ENCODE results near the gene NUP98. TPM values are rescaled to one million over a fixed set of nuclear protein-coding genes. Genes with fewer than 3 reads are reported as not detected.

The NUP98 gene
- polyA plus RNA-seq, 2 of the 4 experiments (the other 2 are of a cell fraction): 54.2 to 121 TPM

DNA sequence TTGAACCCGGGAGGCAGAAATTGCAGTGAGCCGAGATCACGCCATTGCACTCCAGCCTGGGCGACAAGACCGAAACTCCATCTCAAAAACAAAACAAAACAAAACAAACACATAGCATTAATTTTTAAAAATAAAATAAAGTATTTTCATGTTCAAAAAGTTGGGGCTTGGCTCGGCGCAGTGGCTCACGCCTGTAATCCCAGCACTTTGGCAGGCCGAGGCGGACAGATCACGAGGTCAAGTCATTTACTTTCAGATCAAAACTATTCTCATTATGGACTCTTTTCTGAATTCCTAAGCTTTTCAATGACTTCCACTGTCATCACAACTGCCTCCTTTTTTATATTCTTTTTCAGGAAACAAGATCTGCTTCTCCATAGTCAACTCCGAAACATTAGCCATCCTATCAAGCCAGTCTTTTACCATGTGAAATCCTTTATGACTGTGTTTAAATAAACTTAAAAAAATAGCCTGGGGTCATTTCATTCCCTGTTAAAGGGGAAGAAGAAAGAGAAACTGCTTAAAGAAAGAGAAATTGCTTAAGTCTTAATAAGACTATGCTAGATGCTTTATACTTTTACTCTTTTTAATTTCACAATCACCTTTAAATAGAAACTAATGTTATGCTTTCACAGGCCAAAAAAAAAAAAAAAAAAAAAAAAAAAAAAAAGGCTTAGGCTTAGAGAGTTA is 113.1 kb downstream of the NUP98 start:
- TF ChIP-seq, protein P1, sequence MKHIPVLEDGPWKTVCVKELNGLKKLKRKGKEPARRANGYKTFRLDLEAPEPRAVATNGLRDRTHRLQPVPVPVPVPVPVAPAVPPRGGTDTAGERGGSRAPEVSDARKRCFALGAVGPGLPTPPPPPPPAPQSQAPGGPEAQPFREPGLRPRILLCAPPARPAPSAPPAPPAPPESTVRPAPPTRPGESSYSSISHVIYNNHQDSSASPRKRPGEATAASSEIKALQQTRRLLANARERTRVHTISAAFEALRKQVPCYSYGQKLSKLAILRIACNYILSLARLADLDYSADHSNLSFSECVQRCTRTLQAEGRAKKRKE (CRISPR knock-in tag; IDR thresholded peaks at IDR 0.05; ENCODE audit: low read depth): no peak
- TF ChIP-seq ESRRA (IDR thresholded peaks at IDR 0.05; ENCODE audit: borderline replicate concordance, low read length) (no peak), JUN (IDR thresholded peaks at IDR 0.05) (no peak), SMC3 (IDR thresholded peaks at IDR 0.05) (no peak), HEYL (CRISPR knock-in tag; IDR thresholded peaks at IDR 0.05) (no peak), HDAC2 (IDR thresholded peaks at IDR 0.05) (no peak), FOSL2 (IDR thresholded peaks at IDR 0.05) (no peak), FOSL2 (CRISPR knock-in tag; IDR thresholded peaks at IDR 0.05) (no peak), PHF8 (IDR thresholded peaks at IDR 0.05; ENCODE audit: borderline replicate concordance, low read depth) (no peak), ZFP36 (IDR thresholded peaks at IDR 0.05; ENCODE audit: borderline replicate concordance, partially characterized antibody) (no peak), JUNB (IDR thresholded peaks at IDR 0.05) (no peak), KDM1A (IDR thresholded peaks at IDR 0.05; ENCODE audit: low read depth) (no peak), CBX2 (IDR thresholded peaks at IDR 0.05; ENCODE audit: borderline replicate concordance, low read depth) (no peak), RARB (CRISPR knock-in tag; IDR thresholded peaks at IDR 0.05) (no peak)
- Histone ChIP-seq H3K4me2 (no peak overlapping the region), H3K9me3 (no peaks in the 10 kb centered on the region), H3K4me3 (no peak overlapping the region), H3K4me1 (no peaks in the 10 kb centered on the region), H3K27ac (no peak overlapping the region)
- DNase-seq (ENCODE audit: low read depth in 1 of 2, low spot score in 1 of 2) (no peak), ATAC-seq (no peak), FAIRE-seq (no peak)
- ChIA-PET POLR2A (no interaction called here), CTCF (interaction anchor here (0.7 to 1.2 kb wide), 4 partner anchors 9 to 171 kb away, joined by 3 read pairs; partner anchors contain the start of gene STIM1)
- 97% methylated on average over 12 of the region's 12 CpGs for WGBS (ENCODE audit: missing lambda C conversion rate)

DNA sequence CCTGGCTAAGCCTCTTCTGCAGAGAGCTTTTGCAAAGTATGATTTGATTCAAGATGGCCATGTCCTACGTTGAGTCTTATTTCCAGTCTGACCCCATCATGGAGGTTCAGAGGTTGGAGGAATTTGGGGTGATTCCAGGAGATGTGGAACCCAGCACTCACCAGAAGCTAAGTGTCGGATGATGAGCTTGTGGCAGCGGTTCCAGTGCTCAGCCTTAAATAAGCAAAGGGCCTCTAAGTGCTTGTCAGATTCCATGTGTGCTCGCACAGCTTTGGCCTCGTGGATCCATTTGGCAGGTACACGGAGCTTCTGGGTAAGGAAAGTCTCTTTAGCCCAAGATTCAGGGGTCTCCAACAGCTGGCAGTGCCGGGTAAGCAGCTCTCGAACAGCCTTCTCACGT is 114.3 kb downstream of the NUP98 start:
- FAIRE-seq (no peak), ATAC-seq (no peak), DNase-seq (ENCODE audit: low read depth in 1 of 2, low spot score in 1 of 2) (no peak)
- ChIA-PET POLR2A (no interaction called here), CTCF (interaction anchor here (0.6 kb wide), 1 partner anchor 101 kb away, joined by 3 read pairs; no protein-coding TSS in a partner anchor)
- H3K27ac ChIP-seq: no peak overlapping the region
- H3K4me3 ChIP-seq: no peak overlapping the region
- H3K4me1 ChIP-seq: no peaks in the 10 kb centered on the region
- TF ChIP-seq, protein P2, sequence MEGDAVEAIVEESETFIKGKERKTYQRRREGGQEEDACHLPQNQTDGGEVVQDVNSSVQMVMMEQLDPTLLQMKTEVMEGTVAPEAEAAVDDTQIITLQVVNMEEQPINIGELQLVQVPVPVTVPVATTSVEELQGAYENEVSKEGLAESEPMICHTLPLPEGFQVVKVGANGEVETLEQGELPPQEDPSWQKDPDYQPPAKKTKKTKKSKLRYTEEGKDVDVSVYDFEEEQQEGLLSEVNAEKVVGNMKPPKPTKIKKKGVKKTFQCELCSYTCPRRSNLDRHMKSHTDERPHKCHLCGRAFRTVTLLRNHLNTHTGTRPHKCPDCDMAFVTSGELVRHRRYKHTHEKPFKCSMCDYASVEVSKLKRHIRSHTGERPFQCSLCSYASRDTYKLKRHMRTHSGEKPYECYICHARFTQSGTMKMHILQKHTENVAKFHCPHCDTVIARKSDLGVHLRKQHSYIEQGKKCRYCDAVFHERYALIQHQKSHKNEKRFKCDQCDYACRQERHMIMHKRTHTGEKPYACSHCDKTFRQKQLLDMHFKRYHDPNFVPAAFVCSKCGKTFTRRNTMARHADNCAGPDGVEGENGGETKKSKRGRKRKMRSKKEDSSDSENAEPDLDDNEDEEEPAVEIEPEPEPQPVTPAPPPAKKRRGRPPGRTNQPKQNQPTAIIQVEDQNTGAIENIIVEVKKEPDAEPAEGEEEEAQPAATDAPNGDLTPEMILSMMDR (IDR thresholded peaks at IDR 0.05): no peak
- TF ChIP-seq POLR2AphosphoS2 (conservative IDR thresholded peaks at IDR 0.05; ENCODE audit: low read length) (no peak), BHLHE40 (IDR thresholded peaks at IDR 0.05; ENCODE audit: low read depth, low read length) (no peak), NR3C1 (IDR thresholded peaks at IDR 0.05) (no peak), KDM1A (IDR thresholded peaks at IDR 0.05; ENCODE audit: low read depth) (no peak), HEYL (CRISPR knock-in tag; IDR thresholded peaks at IDR 0.05) (no peak), RFX5 (IDR thresholded peaks at IDR 0.05) (no peak), HOXA7 (CRISPR knock-in tag; IDR thresholded peaks at IDR 0.05) (no peak), JUNB (IDR thresholded peaks at IDR 0.05) (no peak), HOXB13 (CRISPR knock-in tag; IDR thresholded peaks at IDR 0.05; ENCODE audit: low read depth) (no peak), FOXS1 (CRISPR knock-in tag; IDR thresholded peaks at IDR 0.05) (no peak), HDAC2 (IDR thresholded peaks at IDR 0.05) (no peak), TP53 (CRISPR knock-in tag; IDR thresholded peaks at IDR 0.05) (no peak), ZNF302 (CRISPR knock-in tag; IDR thresholded peaks at IDR 0.05) (no peak)
- TF ChIP-seq, protein P3, sequence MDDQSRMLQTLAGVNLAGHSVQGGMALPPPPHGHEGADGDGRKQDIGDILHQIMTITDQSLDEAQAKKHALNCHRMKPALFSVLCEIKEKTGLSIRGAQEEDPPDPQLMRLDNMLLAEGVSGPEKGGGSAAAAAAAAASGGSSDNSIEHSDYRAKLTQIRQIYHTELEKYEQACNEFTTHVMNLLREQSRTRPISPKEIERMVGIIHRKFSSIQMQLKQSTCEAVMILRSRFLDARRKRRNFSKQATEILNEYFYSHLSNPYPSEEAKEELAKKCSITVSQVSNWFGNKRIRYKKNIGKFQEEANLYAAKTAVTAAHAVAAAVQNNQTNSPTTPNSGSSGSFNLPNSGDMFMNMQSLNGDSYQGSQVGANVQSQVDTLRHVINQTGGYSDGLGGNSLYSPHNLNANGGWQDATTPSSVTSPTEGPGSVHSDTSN (IDR thresholded peaks at IDR 0.05): no peak
- TF ChIP-seq, protein P1 (CRISPR knock-in tag; IDR thresholded peaks at IDR 0.05; ENCODE audit: low read depth): no peak
- no peaks in the 10 kb centered on the region for H3K9me3 ChIP-seq
- 96% methylated on average over 9 of the region's 9 CpGs for WGBS (ENCODE audit: missing lambda C conversion rate)
- no peak overlapping the region for H3K4me2 ChIP-seq

All from A549 (cell line).